ENCODE results near the gene PLEKHM3. TPM values are rescaled to one million over a fixed set of nuclear protein-coding genes. Genes with fewer than 3 reads are reported as not detected.

The PLEKHM3 gene
- total RNA-seq, 6 experiments from 2014 or later, result 6.4 to 8.2 (median 7.2) TPM

GRCh38 chr2:207920721-207921120 lies 104.6 kb downstream of the PLEKHM3 start:
- H3K27ac Mint-ChIP-seq, result no peak overlapping the region
- peaks cover 3% of the 10 kb centered on the region for H3K4me1 Mint-ChIP-seq (ENCODE audit: low read depth)
- no peaks in the 10 kb centered on the region for H3K9me3 Mint-ChIP-seq
- H3K36me3 Mint-ChIP-seq (ENCODE audit: low read depth), result no peaks in the 10 kb centered on the region
- no peak for TF ChIP-seq CTCF (IDR thresholded peaks at IDR 0.05)
- H3K27me3 Mint-ChIP-seq (ENCODE audit: insufficient read depth), result no peaks in the 10 kb centered on the region
- no peak overlapping the region for H3K4me3 Mint-ChIP-seq
- DNase-seq, result no peak

- TF ChIP-seq CTCF (IDR thresholded peaks at IDR 0.05), result no peak
- Mint-ChIP-seq H3K27me3 (ENCODE audit: insufficient read depth) (no peaks in the 10 kb centered on the region), H3K9me3 (no peaks in the 10 kb centered on the region), H3K27ac (no peak overlapping the region), H3K36me3 (ENCODE audit: low read depth) (no peaks in the 10 kb centered on the region), H3K4me1 (ENCODE audit: low read depth) (no peaks in the 10 kb centered on the region), H3K4me3 (no peak overlapping the region)
- DNase-seq, result no peak
These were observed 105.0 kb downstream of the PLEKHM3 start for GRCh38 chr2:207920321-207920720.

- no peak for TF ChIP-seq CTCF (IDR thresholded peaks at IDR 0.05)
- Mint-ChIP-seq H3K27ac (no peak overlapping the region), H3K36me3 (ENCODE audit: low read depth) (no peaks in the 10 kb centered on the region), H3K27me3 (ENCODE audit: insufficient read depth) (no peaks in the 10 kb centered on the region), H3K4me1 (ENCODE audit: low read depth) (no peaks in the 10 kb centered on the region), H3K9me3 (no peaks in the 10 kb centered on the region), H3K4me3 (no peak overlapping the region)
- DNase-seq, result no peak
These were observed 106.0 kb downstream of the PLEKHM3 start for GRCh38 chr2:207919164-207919919.

- H3K27ac Mint-ChIP-seq, result no peak overlapping the region
These were observed 110.6 kb downstream of the PLEKHM3 start for GRCh38 chr2:207914716-207915115.

GRCh38 chr2:207913772-207914358 lies 111.5 kb downstream of the PLEKHM3 start:
- Mint-ChIP-seq H3K36me3 (ENCODE audit: low read depth) (no peaks in the 10 kb centered on the region), H3K27ac (no peak overlapping the region), H3K4me1 (ENCODE audit: low read depth) (no peaks in the 10 kb centered on the region), H3K27me3 (ENCODE audit: insufficient read depth) (no peaks in the 10 kb centered on the region), H3K4me3 (no peak overlapping the region), H3K9me3 (no peaks in the 10 kb centered on the region)
- DNase-seq, result no peak
- TF ChIP-seq CTCF (IDR thresholded peaks at IDR 0.05), result no peak

More at GRCh38 chr2:207914716-207915115, 110.6 kb downstream of the PLEKHM3 start:
- no peak for TF ChIP-seq CTCF (IDR thresholded peaks at IDR 0.05)
- H3K27me3 Mint-ChIP-seq (ENCODE audit: insufficient read depth), result no peaks in the 10 kb centered on the region
- no peaks in the 10 kb centered on the region for H3K9me3 Mint-ChIP-seq
- no peak overlapping the region for H3K4me3 Mint-ChIP-seq
- no peaks in the 10 kb centered on the region for H3K4me1 Mint-ChIP-seq (ENCODE audit: low read depth)
- no peaks in the 10 kb centered on the region for H3K36me3 Mint-ChIP-seq (ENCODE audit: low read depth)
- no peak for DNase-seq
